Measurements from ENCODE around the gene IFNAR2.

- no peak for TF ChIP-seq EZH2phosphoT487 (IDR thresholded peaks at IDR 0.05; ENCODE audit: unreplicated experiment)
- no peak for TF ChIP-seq CTCF (conservative IDR thresholded peaks at IDR 0.05; ENCODE audit: low read depth in 2 of 2)
- TF ChIP-seq REST (IDR thresholded peaks at IDR 0.05; ENCODE audit: unreplicated experiment) = no peak
- TF ChIP-seq POLR2AphosphoS5 (IDR thresholded peaks at IDR 0.05; ENCODE audit: low read depth) = no peak
Observed at GRCh38 chr21:33212159-33212851, 17.4 kb upstream of the IFNAR2 start.
